Measurements from ENCODE around the gene FAM131A.

The FAM131A gene

DNA sequence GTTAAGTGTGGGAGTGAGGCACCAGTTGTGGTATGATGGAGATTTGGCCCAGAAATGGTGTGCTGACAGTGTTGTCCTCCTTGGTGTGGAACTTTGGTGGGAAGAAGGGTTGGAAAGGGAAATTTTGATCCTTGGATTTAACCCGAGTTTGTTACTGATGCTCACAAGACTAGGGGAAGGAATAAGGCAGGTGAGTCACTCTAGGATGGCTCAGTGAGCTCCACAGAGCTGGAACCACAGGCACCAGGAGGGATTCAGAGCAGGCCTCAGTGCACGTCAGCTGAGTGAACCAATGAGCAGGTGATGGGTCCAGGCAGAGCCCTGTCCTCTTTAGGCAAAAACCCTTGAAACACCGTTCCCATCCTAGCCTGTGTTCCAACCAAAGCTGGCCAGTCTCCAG, 53.9 kb downstream of the FAM131A start:
- H3K27ac ChIP-seq (ENCODE audit: low read depth, low read length): no peak overlapping the region
- peaks cover 0 to under 1% of the 10 kb centered on the region in 2 donors for H3K27me3 ChIP-seq (ENCODE audit: control insufficient read depth in 1 of 2, insufficient read depth in 2 of 2, low read length in 2 of 2)
- H3K9me3 ChIP-seq (ENCODE audit: low read length): no peaks in the 10 kb centered on the region
- no peaks in the 10 kb centered on the region for H3K36me3 ChIP-seq (ENCODE audit: insufficient read depth, low read length)
- H3K4me1 ChIP-seq (ENCODE audit: insufficient read depth, low read length): no peaks in the 10 kb centered on the region
- H3K4me3 ChIP-seq (ENCODE audit: low read depth in 1 of 2, low read length in 2 of 2): no peak overlapping the region
- no peak overlapping the region for H3K9ac ChIP-seq (ENCODE audit: low read length)

- Histone ChIP-seq H3K9me3 (ENCODE audit: low read length) (no peaks in the 10 kb centered on the region), H3K4me1 (ENCODE audit: insufficient read depth, low read length) (no peaks in the 10 kb centered on the region), H3K27ac (ENCODE audit: low read depth, low read length) (no peak overlapping the region), H3K27me3 (ENCODE audit: control insufficient read depth in 1 of 2, insufficient read depth in 2 of 2, low read length in 2 of 2) (no peaks in the 10 kb centered on the region), H3K36me3 (ENCODE audit: insufficient read depth, low read length) (no peaks in the 10 kb centered on the region), H3K4me3 (ENCODE audit: low read depth in 1 of 2, low read length in 2 of 2) (no peak overlapping the region), H3K9ac (ENCODE audit: low read length) (no peak overlapping the region)
Observed at GRCh38 chr3:184395320-184395660, 57.9 kb downstream of the FAM131A start.
